ENCODE measurements around the gene NAA25. TPM values are rescaled to one million over a fixed set of nuclear protein-coding genes. Genes with fewer than 3 reads are reported as not detected.

Gene NAA25
- total and polyA plus RNA-seq, 2 of the 4 experiments (the other 2 are of a cell fraction): 10.3 to 25.5 TPM

- dilution Hi-C loops (cut with HindIII; ENCODE audit: low sequenced_read_pairs, unreplicated experiment): no loop called here
- no TSS peak for BruUV-seq (replicated peaks)
Measured at GRCh38 chr12:112102127-112102526, 6.5 kb downstream of the NAA25 start.

More at GRCh38 chr12:112102127-112102526, 6.5 kb downstream of the NAA25 start:
- Histone ChIP-seq H2BK20ac (ENCODE audit: low read depth, low read length) (no peak overlapping the region), H4K20me1 (ENCODE audit: insufficient read depth, low read length) (peaks cover 31% of the 10 kb centered on the region), H3K27ac (ENCODE audit: insufficient read depth, low read length) (no peak overlapping the region), H4K91ac (ENCODE audit: insufficient read depth, low read depth, low read length) (no peak overlapping the region), H2AK9ac (replicated peaks; ENCODE audit: low read depth, low read length, poor library complexity) (no peak overlapping the region), H4K8ac (ENCODE audit: low read depth in 2 of 2, low read length in 2 of 2) (no peak overlapping the region), H3K9me3 (ENCODE audit: control insufficient read depth, insufficient read depth, low read length) (no peaks in the 10 kb centered on the region), H3K4me2 (ENCODE audit: low read depth, low read length) (no peak overlapping the region), H2BK5ac (ENCODE audit: low read depth, low read length, poor library complexity, severe bottlenecking) (no peak overlapping the region), H3K9me1 (ENCODE audit: insufficient read depth, low read length) (peaks cover 16% of the 10 kb centered on the region), H3K4me1 (ENCODE audit: control insufficient read depth, insufficient read depth, low read length) (peaks cover 17% of the 10 kb centered on the region), H2BK120ac (ENCODE audit: low read depth, low read length) (no peak overlapping the region), H2AK5ac (ENCODE audit: low read depth, low read length) (no peak overlapping the region), H3K56ac (ENCODE audit: extremely low read depth, insufficient read depth, low read length) (no peak overlapping the region), H3K18ac (ENCODE audit: low read depth, low read length) (no peak overlapping the region), H3K9ac (ENCODE audit: low read depth, low read length) (no peak overlapping the region), H3K4ac (ENCODE audit: low read depth, low read length) (no peak overlapping the region), H3K27me3 (ENCODE audit: control insufficient read depth, insufficient read depth, low read length) (no peaks in the 10 kb centered on the region), H3K36me3 (ENCODE audit: control insufficient read depth, insufficient read depth, low read length) (peaks cover 10% of the 10 kb centered on the region), H2AFZ (replicated peaks; ENCODE audit: low read length, poor library complexity) (no peak overlapping the region), H4K5ac (ENCODE audit: low read depth, low read length) (no peak overlapping the region), H3K4me3 (ENCODE audit: insufficient read depth, low read depth, low read length) (no peak overlapping the region), H2BK15ac (ENCODE audit: low read depth, low read length) (no peak overlapping the region), H3K14ac (replicated peaks; ENCODE audit: low read depth, low read length) (no peak overlapping the region), H3K23ac (ENCODE audit: low read depth, low read length) (no peak overlapping the region), H3K79me1 (ENCODE audit: low read depth in 1 of 2, low read length in 2 of 2) (peaks cover 9 to 53% of the 10 kb centered on the region in 2 experiments)
- ChIA-PET CTCF (interaction anchor here (0.7 kb wide), 2 partner anchors 15 to 597 kb away, joined by 3 to 4 read pairs; no protein-coding TSS in a partner anchor), POLR2A (ENCODE audit: unreplicated experiment) (no interaction called here)
- in situ Hi-C loops (cut with MboI; ENCODE audit: low sequenced_read_pairs) (no loop called here), intact Hi-C loops (cut with micrococcal nuclease) (loop anchor here (10.0 kb wide), 1 partner anchor 283 kb away; the partner anchor contains the start of gene HECTD4)
- TF ChIP-seq RFX5 (IDR thresholded peaks at IDR 0.05; ENCODE audit: low read depth, low read length): no peak
- no peak for TF ChIP-seq RAD21 (IDR thresholded peaks at IDR 0.05; ENCODE audit: low read length)
- no peak for TF ChIP-seq CTCF (conservative IDR thresholded peaks at IDR 0.05; ENCODE audit: low read depth, low read length)
- no peak for TF ChIP-seq USF2 (IDR thresholded peaks at IDR 0.05; ENCODE audit: low read depth, low read length)
- TF ChIP-seq CEBPB (IDR thresholded peaks at IDR 0.05; ENCODE audit: low read depth, low read length): no peak
- TF ChIP-seq BHLHE40 (IDR thresholded peaks at IDR 0.05; ENCODE audit: low read depth, low read length): no peak
- TF ChIP-seq RCOR1 (IDR thresholded peaks at IDR 0.05; ENCODE audit: insufficient replicate concordance, low read length): no peak
- no peak for TF ChIP-seq MAZ (IDR thresholded peaks at IDR 0.05; ENCODE audit: borderline replicate concordance, low read depth, low read length)
- no peak for ATAC-seq (ENCODE audit: low read depth)
- no peak for DNase-seq
- WGBS, 2 experiments (ENCODE audit: extremely low coverage in 2 of 2, insufficient read length in 1 of 2): 100% methylated on average over 1 of the region's 4 CpGs; no CpG with 5 or more reads in 1 of the 2 experiments

Data from IMR-90 (cell line).